Duodenal mucosa (tissue), 2 donors: ENCODE results near the gene TMEFF2.

Experiments used
- H3K27ac ChIP-seq: one replicate; pipeline ENCODE4 v1.7.0; 2013; ENCODE audit warnings: low read depth, low read length
- H3K27me3 ChIP-seq, 2 donors: one replicate each; pipeline ENCODE4 v1.7.0; 2013; ENCODE audit warnings: low read length in 2 of 2, control low read depth in 1 of 2; ENCODE audit not compliant: insufficient read depth in 2 of 2, control insufficient read depth in 1 of 2
- H3K36me3 ChIP-seq, 2 donors: one replicate each; pipeline ENCODE4 v1.7.0; 2013; ENCODE audit warnings: low read length in 2 of 2, control low read depth in 1 of 2; ENCODE audit not compliant: insufficient read depth in 2 of 2, control insufficient read depth in 1 of 2
- H3K4me1 ChIP-seq, 2 donors: one replicate each; pipeline ENCODE4 v1.7.0; 2013; ENCODE audit warnings: low read length in 2 of 2, control low read depth in 1 of 2; ENCODE audit not compliant: insufficient read depth in 2 of 2, control insufficient read depth in 1 of 2
- H3K4me3 ChIP-seq, 2 donors: one replicate each; pipeline ENCODE4 v1.7.0; 2013; ENCODE audit warnings: low read length in 2 of 2, low read depth in 1 of 2
- H3K9ac ChIP-seq, 2 donors: one replicate each; pipeline ENCODE4 v1.7.0; 2013; ENCODE audit warnings: low read length in 2 of 2, low read depth in 1 of 2
- H3K9me3 ChIP-seq, 2 donors: one replicate each; pipeline ENCODE4 v1.7.0; 2013; ENCODE audit warnings: low read length in 2 of 2, control low read depth in 1 of 2; ENCODE audit not compliant: control insufficient read depth in 1 of 2

The TMEFF2 gene

GRCh38 chr2:191899410-191899809, 295.3 kb downstream of the TMEFF2 start:
- Histone ChIP-seq H3K4me1 (no peaks in the 10 kb centered on the region), H3K9ac (no peak overlapping the region), H3K27me3 (no peaks in the 10 kb centered on the region), H3K27ac (no peak overlapping the region), H3K4me3 (no peak overlapping the region), H3K9me3 (peaks cover 0 to 3% of the 10 kb centered on the region in 2 donors), H3K36me3 (no peaks in the 10 kb centered on the region)
